ENCODE measurements around the gene ZNF420.
"Not testable (repeated sequence)": the region's sequence is repeated elsewhere in the genome, so short reads cannot be mapped to it uniquely, and the experiment has no call there.

The ZNF420 gene

DNA sequence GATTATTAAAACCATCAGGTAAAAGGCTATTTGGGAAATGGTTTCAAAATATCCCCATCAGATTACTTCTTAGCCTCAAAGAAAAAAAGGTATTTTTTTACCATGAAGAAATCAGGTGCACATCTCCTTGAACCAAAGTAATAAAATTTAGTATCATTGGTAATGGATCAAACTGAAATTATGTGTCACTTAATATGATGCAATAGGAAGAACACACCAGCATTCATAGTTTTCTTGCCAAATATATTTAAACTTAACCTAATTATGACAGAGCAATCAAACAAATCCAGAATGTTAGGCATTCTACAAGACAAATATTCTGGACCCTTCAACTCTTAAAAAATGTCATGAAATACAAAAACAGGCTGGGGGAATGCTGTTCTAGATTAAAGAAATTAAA, 4.1 kb upstream of the ZNF420 start:
- H3K36me3 ChIP-seq = no peaks in the 10 kb centered on the region
- H3K27ac ChIP-seq = no peak overlapping the region
- H3K9me3 ChIP-seq = peaks cover 7% of the 10 kb centered on the region
- H3K4me1 ChIP-seq (ENCODE audit: control insufficient read depth in 1 of 2, insufficient read depth in 1 of 2, low read depth in 1 of 2, low read length in 1 of 2) = peaks cover 9 to 13% of the 10 kb centered on the region in 2 experiments
- H3K27me3 ChIP-seq = no peaks in the 10 kb centered on the region
- no peak overlapping the region for H3K4me3 ChIP-seq (ENCODE audit: low read depth in 1 of 2, low read length in 1 of 2)
- TF ChIP-seq, protein P1, sequence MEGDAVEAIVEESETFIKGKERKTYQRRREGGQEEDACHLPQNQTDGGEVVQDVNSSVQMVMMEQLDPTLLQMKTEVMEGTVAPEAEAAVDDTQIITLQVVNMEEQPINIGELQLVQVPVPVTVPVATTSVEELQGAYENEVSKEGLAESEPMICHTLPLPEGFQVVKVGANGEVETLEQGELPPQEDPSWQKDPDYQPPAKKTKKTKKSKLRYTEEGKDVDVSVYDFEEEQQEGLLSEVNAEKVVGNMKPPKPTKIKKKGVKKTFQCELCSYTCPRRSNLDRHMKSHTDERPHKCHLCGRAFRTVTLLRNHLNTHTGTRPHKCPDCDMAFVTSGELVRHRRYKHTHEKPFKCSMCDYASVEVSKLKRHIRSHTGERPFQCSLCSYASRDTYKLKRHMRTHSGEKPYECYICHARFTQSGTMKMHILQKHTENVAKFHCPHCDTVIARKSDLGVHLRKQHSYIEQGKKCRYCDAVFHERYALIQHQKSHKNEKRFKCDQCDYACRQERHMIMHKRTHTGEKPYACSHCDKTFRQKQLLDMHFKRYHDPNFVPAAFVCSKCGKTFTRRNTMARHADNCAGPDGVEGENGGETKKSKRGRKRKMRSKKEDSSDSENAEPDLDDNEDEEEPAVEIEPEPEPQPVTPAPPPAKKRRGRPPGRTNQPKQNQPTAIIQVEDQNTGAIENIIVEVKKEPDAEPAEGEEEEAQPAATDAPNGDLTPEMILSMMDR (IDR thresholded peaks at IDR 0.05) = no peak

DNA sequence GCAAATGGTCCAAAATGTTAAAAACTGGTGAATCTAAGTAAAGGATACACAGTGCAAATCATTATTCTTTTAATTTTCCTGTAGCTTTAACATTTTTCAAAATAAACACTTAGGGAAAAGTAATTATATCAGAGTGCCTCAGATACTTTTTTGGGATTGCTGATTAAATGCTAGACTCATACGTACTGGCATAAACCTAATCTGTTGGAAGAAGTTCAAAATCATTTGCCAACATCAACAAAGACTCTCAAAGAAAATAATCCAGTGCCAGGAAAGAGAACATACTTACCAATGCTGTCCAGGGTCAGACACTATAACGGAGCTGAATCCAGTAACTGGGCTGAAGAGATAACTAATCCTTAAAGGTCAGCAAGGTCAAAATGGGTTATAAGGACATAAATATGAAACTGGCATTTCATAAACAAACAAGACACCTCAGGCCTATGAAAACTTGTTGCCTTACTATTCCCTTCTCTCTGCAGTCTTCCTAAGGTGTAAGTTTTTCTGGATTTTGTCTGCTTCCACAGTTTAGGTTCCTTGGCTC, 3.3 kb upstream of the ZNF420 start:
- Histone ChIP-seq H3K9me3 (peaks cover 7% of the 10 kb centered on the region), H3K27ac (no peak overlapping the region), H3K4me1 (ENCODE audit: control insufficient read depth in 1 of 2, insufficient read depth in 1 of 2, low read depth in 1 of 2, low read length in 1 of 2) (peaks cover 10 to 13% of the 10 kb centered on the region in 2 experiments), H3K4me3 (ENCODE audit: low read depth in 1 of 2, low read length in 1 of 2) (no peak overlapping the region), H3K27me3 (no peaks in the 10 kb centered on the region), H3K36me3 (no peaks in the 10 kb centered on the region)
- TF ChIP-seq, protein P1 (IDR thresholded peaks at IDR 0.05) = no peak

DNA sequence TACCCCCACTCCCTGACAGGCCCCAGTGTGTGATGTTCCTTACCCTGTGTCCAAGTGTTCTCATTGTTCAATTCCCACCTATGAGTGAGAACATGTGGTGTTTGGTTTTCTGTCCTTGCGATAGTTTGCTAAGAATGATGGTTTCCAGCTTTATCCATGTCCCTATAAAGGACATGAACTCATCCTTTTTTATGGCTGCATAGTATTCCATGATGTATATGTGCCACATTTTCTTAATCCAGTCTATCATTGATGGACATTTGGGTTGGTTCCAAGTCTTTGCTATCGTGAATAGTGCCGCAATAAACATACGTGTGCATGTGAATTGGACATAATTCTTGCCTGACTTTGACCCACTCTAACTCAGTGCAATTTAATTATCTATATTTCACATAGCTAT, 1.7 kb upstream of the ZNF420 start:
- H3K4me1 ChIP-seq (ENCODE audit: control insufficient read depth in 1 of 2, insufficient read depth in 1 of 2, low read depth in 1 of 2, low read length in 1 of 2) = peaks cover 10 to 13% of the 10 kb centered on the region in 2 experiments
- not testable (repeated sequence) for H3K9me3 ChIP-seq

DNA sequence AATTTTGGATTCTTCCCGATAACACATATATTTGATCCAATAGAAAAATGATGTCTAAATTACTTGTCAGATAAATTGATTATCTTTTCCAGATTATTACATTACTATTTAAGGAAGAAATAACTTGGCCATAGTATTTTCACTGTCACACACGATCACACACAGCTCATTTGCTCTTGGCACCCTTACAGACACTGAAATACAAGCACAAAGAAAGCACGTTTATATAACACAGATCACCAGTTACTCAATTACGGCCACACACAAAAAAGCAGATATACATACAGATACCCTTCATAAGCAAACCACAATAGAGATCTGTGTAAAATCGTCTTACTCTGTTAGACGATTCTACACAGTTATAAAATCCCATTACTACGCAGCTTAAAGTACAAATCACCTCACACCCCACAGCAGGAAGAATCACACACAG, 716 bp upstream of the ZNF420 start:
- TF ChIP-seq, protein P1 (IDR thresholded peaks at IDR 0.05) = no peak
- Histone ChIP-seq H3K4me1 (ENCODE audit: control insufficient read depth in 1 of 2, insufficient read depth in 1 of 2, low read depth in 1 of 2, low read length in 1 of 2) (peaks cover 10 to 13% of the 10 kb centered on the region in 2 experiments), H3K36me3 (no peaks in the 10 kb centered on the region), H3K27ac (no peak overlapping the region), H3K4me3 (ENCODE audit: low read depth in 1 of 2, low read length in 1 of 2) (peak overlapping the region; percentile 65 to 68), H3K9me3 (peaks cover 8% of the 10 kb centered on the region), H3K27me3 (no peaks in the 10 kb centered on the region)

More for the DNA sequence above, 1.7 kb upstream of the ZNF420 start:
- not testable (repeated sequence) for H3K4me3 ChIP-seq (ENCODE audit: low read depth in 1 of 2, low read length in 1 of 2); H3K27ac ChIP-seq; H3K27me3 ChIP-seq; H3K36me3 ChIP-seq

DNA sequence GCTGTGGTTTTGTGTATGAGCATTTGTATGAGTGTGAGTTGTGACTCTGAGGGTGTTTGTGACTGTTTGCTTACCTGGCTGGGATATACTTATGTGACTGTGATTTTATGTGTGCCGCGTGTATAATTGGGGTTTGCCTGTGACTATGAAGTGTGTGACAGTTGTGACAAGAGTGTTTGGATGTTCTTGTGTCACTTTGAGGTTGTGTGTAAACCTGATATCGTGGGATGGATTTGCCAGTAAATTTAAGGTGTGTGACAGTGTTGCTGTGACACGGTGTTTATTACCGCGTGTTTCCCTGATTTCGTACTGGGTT, 442 bp downstream of the ZNF420 start:
- peaks cover 10 to 13% of the 10 kb centered on the region in 2 experiments for H3K4me1 ChIP-seq (ENCODE audit: control insufficient read depth in 1 of 2, insufficient read depth in 1 of 2, low read depth in 1 of 2, low read length in 1 of 2)
- H3K27me3 ChIP-seq = no peaks in the 10 kb centered on the region
- TF ChIP-seq, protein P1 (IDR thresholded peaks at IDR 0.05) = no peak
- peak overlapping the region; percentile 65 to 68 for H3K4me3 ChIP-seq (ENCODE audit: low read depth in 1 of 2, low read length in 1 of 2)
- H3K27ac ChIP-seq = no peak overlapping the region
- no peaks in the 10 kb centered on the region for H3K36me3 ChIP-seq
- H3K9me3 ChIP-seq = peaks cover 10% of the 10 kb centered on the region

DNA sequence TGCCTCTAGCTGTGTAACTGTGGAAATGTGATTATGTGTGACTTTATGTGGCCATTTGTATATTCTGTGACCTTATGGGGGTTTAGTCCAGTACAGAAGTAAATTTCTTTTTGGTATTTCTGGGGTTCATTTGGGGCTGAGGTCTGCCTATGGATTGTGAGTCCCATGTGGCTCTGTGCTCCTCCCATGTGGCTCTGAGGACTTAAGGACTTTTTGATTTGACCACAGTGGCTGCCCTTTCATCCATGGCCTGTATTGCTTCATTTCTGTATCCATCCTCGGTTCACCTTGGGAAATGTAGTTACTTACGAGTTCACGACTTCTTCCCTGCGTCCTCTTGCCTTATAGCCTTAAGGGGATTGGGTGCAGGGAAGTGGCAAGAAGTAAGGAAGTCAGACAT, 1.0 kb downstream of the ZNF420 start:
- no peaks in the 10 kb centered on the region for H3K36me3 ChIP-seq

More for the DNA sequence above, 1.0 kb downstream of the ZNF420 start:
- Histone ChIP-seq H3K27ac (no peak overlapping the region), H3K27me3 (no peaks in the 10 kb centered on the region), H3K4me3 (ENCODE audit: low read depth in 1 of 2, low read length in 1 of 2) (peak overlapping the region in 1 of 2 experiments; percentile 68), H3K4me1 (ENCODE audit: control insufficient read depth in 1 of 2, insufficient read depth in 1 of 2, low read depth in 1 of 2, low read length in 1 of 2) (peaks cover 10 to 13% of the 10 kb centered on the region in 2 experiments), H3K9me3 (peaks cover 10% of the 10 kb centered on the region)
- TF ChIP-seq, protein P1 (IDR thresholded peaks at IDR 0.05) = no peak

Data from neutrophil (primary cell).